Mesothelial cell of epicardium (in vitro differentiated cells): ENCODE measurements around the gene CYP2S1. TPM values are rescaled to one million over a fixed set of nuclear protein-coding genes. Genes with fewer than 3 reads are reported as not detected.

Experiments
- DNase-seq, 2 experiments: peaks; one replicate each; pipeline ENCODE4 v3.0.0; 2021; ENCODE audit warnings: low spot score in 2 of 2; ENCODE audit not compliant: unreplicated experiment in 2 of 2
- H3K27ac Mint-ChIP-seq: 2 replicates; pipeline ENCODE4 v1.8.0; 2021; ENCODE audit warnings: mixed read lengths
- H3K27me3 Mint-ChIP-seq: 2 replicates; pipeline ENCODE4 v1.8.0; 2021; ENCODE audit warnings: low read depth, mixed read lengths
- H3K36me3 Mint-ChIP-seq: 2 replicates; pipeline ENCODE4 v1.8.0; 2021; ENCODE audit warnings: mixed read lengths
- H3K4me1 Mint-ChIP-seq: 2 replicates; pipeline ENCODE4 v1.8.0; 2021; ENCODE audit warnings: mixed read lengths
- H3K4me3 Mint-ChIP-seq: 2 replicates; pipeline ENCODE4 v1.8.0; 2021; ENCODE audit warnings: mild to moderate bottlenecking, moderate library complexity, mixed read lengths
- H3K9me3 Mint-ChIP-seq: 2 replicates; pipeline ENCODE4 v1.8.0; 2021; ENCODE audit warnings: mixed read lengths
- total RNA-seq: library from RNA; stranded (reverse); gene quantifications from 3 replicates; pipeline ENCODE4 v1.2.1, GENCODE V29; 2021
- TF ChIP-seq, protein P1 (sequence below): fragments of 200-600 bp; sonication (generic); IDR thresholded peaks from one replicate; pipeline ENCODE4 v1.5.0; 2021; ENCODE audit warnings: antibody characterized with exemption; ENCODE audit not compliant: unreplicated experiment

The CYP2S1 gene
- total RNA-seq, 1 donor from 2014 or later: 15.5 TPM

DNA sequence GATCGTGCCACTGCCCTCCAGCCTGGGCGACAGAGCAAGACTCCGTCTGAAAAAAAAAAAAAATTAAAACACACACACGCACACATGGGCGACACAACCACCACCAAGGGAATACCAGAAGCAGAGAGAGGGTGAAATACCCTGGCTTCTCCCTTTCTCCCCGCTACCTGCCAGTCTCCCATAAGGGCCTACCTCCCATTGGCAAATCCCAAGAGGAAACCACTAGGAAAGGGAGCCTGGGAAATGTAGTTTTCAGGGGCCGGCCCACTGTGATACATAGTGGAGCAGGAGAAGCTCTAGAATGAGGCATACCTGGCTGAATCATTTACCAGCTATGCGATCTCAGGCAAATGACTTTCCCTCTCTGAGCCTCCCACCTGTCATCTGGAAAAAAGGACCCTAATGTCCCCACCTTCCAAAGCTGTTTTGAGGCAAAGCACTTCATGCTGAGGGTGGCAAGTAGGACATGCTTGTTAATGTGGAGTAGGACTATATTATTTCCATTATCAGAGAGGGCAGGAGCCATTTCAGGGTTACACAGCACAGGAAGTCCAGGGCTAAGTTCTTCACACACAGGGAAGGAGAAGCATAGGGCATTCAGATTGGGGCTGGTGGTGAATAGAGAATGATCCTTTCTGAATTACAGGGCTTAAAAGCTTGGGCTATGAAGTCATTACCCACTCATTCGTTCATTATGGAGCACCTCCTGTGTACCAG is 56.8 kb downstream of the CYP2S1 start:
- Mint-ChIP-seq H3K9me3 (no peaks in the 10 kb centered on the region), H3K27me3 (no peaks in the 10 kb centered on the region), H3K4me1 (no peaks in the 10 kb centered on the region), H3K27ac (no peak overlapping the region), H3K4me3 (no peak overlapping the region), H3K36me3 (peaks cover 50% of the 10 kb centered on the region)
- DNase-seq: no peak
- TF ChIP-seq, protein P1, sequence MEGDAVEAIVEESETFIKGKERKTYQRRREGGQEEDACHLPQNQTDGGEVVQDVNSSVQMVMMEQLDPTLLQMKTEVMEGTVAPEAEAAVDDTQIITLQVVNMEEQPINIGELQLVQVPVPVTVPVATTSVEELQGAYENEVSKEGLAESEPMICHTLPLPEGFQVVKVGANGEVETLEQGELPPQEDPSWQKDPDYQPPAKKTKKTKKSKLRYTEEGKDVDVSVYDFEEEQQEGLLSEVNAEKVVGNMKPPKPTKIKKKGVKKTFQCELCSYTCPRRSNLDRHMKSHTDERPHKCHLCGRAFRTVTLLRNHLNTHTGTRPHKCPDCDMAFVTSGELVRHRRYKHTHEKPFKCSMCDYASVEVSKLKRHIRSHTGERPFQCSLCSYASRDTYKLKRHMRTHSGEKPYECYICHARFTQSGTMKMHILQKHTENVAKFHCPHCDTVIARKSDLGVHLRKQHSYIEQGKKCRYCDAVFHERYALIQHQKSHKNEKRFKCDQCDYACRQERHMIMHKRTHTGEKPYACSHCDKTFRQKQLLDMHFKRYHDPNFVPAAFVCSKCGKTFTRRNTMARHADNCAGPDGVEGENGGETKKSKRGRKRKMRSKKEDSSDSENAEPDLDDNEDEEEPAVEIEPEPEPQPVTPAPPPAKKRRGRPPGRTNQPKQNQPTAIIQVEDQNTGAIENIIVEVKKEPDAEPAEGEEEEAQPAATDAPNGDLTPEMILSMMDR: no peak

DNA sequence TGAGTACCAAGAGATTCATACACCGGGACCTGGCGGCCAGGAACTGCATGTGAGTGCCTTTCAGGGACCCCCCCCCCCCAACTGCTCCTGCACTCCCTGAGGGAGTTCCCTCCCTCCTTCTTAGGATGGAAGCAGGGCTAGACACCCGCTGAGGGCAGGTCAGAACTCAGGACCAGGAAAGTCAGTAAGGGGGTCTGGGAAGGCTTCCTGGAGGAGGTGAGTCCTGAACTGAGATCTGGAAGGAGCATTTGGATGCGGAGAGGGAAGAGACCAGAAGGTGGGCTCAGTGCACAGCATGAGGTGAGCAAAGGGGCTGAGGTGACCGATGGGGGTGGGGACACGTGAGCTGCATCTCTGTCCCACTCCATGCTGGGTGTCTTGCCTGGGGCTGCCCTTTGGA is 60.6 kb downstream of the CYP2S1 start:
- TF ChIP-seq, protein P1: no peak
- peaks cover 52% of the 10 kb centered on the region for H3K36me3 Mint-ChIP-seq
- DNase-seq: no peak
- no peaks in the 10 kb centered on the region for H3K4me1 Mint-ChIP-seq
- H3K4me3 Mint-ChIP-seq: no peak overlapping the region
- H3K27me3 Mint-ChIP-seq: no peaks in the 10 kb centered on the region
- no peaks in the 10 kb centered on the region for H3K9me3 Mint-ChIP-seq
- H3K27ac Mint-ChIP-seq: no peak overlapping the region

DNA sequence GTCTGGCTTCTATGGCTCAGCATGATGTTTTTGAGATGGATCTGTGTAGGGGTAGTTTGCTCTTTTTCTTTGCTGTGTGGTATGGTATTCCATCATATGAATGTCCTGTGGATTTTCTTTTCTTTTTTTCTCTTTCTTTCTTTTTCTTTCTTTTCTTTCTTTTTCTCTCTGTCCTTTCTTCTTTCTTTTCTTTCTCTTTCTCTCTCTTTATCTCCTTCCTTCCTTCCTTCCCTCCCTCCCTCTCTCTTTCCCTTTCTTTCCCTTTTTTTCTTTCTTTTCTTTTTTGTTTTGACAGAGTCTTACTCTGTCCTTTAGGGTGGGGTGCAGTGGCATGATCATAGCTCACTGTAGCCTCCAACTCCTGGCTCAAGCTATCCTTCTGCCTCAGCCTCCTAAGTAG is 62.2 kb downstream of the CYP2S1 start:
- no peak for DNase-seq
- no peak overlapping the region for H3K27ac Mint-ChIP-seq
- peaks cover 58% of the 10 kb centered on the region for H3K36me3 Mint-ChIP-seq
- H3K27me3 Mint-ChIP-seq: no peaks in the 10 kb centered on the region
- TF ChIP-seq, protein P1: no peak
- H3K4me1 Mint-ChIP-seq: no peaks in the 10 kb centered on the region
- no peaks in the 10 kb centered on the region for H3K9me3 Mint-ChIP-seq
- H3K4me3 Mint-ChIP-seq: no peak overlapping the region

Other genes starting within 250 kb of the CYP2S1 start
- not detected in 3 replicates for gene CYP2B6, start 201.9 kb upstream of the CYP2S1 start, total RNA-seq
- not detected in 3 replicates for gene CYP2A13, start 104.8 kb upstream of the CYP2S1 start, total RNA-seq
- not detected in 3 replicates for gene CYP2F1, start 78.8 kb upstream of the CYP2S1 start, total RNA-seq
- 60.0 to 61.0 TPM (median 60.6 TPM) in 3 replicates for gene AXL, start 26.0 kb downstream of the CYP2S1 start, total RNA-seq
- 246 to 262 TPM (median 249 TPM) in 3 replicates for gene HNRNPUL1, start 71.2 kb downstream of the CYP2S1 start, total RNA-seq
- 40.5 to 41.9 TPM (median 40.6 TPM) in 3 replicates for gene CCDC97, start 117.0 kb downstream of the CYP2S1 start, total RNA-seq
- 24.9 to 26.5 TPM (median 25.2 TPM) in 3 replicates for gene TGFB1, start 160.7 kb downstream of the CYP2S1 start, total RNA-seq
- gene B9D2, start 170.9 kb downstream of the CYP2S1 start, total RNA-seq: 4.8 to 5.6 TPM (median 5.5 TPM) in 3 replicates
- 16.2 to 19.7 TPM (median 18.3 TPM) in 3 replicates for gene TMEM91, start 183.3 kb downstream of the CYP2S1 start, total RNA-seq
- 12.2 to 17.0 TPM (median 12.5 TPM) in 3 replicates for gene EXOSC5, start 204.1 kb downstream of the CYP2S1 start, total RNA-seq
- 22.6 to 27.2 TPM (median 22.8 TPM) in 3 replicates for gene BCKDHA, start 204.6 kb downstream of the CYP2S1 start, total RNA-seq
- gene B3GNT8, start 234.2 kb downstream of the CYP2S1 start, total RNA-seq: 4.5 to 5.1 TPM (median 4.9 TPM) in 3 replicates
- gene DMAC2, start 246.7 kb downstream of the CYP2S1 start, total RNA-seq: 37.5 to 41.4 TPM (median 39.8 TPM) in 3 replicates
- not detected in 3 replicates for gene ERICH4, start 249.9 kb downstream of the CYP2S1 start, total RNA-seq